Effector CD8-positive, alpha-beta T cell (primary cell): ENCODE measurements around the gene PSMB10.

Experiments
- DNase-seq: peaks from one replicate; lab custom pipeline; 2025; lab: John Stamatoyannopoulos, UW

Gene PSMB10

DNA sequence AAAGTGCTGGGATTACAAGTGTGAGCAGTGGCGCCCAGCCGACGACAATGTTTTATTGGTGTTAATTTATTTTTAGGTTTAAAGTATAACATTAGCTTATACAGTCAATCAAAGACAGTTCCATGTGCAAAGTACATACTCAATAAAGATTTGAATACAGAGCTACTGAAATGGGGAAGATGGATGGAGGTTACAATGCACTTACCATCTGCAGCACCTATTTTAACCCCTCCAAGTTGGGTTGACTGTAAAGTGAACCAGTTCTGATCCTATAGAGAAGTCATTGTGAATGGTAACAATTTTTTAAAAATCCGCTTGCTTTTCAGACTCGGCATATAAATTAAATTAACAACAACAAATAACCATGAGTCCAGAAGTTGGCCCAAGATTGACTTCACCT, 44.3 kb downstream of the PSMB10 start:
- DNase-seq, result no peak

DNA sequence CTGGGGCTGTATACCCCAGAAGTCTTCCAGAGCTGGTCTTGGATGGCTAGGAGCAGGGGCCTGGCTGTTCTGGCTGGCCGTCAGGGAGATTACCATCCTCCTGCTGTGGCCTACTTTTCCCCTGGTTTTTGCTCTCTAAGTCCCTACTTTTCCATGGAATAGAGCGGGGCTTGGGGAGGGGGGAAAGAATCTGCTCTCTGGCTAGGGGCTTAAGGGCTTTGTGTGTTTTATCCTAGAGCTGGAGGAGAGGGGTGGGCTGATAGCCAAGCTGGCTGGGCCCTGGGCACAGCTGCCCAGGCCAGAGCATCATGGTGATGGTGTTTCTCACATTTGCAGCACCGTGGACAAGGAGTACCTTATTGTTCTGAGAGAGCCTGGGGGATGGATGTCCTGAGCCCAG, 48.3 kb downstream of the PSMB10 start:
- DNase-seq, result no peak

DNA sequence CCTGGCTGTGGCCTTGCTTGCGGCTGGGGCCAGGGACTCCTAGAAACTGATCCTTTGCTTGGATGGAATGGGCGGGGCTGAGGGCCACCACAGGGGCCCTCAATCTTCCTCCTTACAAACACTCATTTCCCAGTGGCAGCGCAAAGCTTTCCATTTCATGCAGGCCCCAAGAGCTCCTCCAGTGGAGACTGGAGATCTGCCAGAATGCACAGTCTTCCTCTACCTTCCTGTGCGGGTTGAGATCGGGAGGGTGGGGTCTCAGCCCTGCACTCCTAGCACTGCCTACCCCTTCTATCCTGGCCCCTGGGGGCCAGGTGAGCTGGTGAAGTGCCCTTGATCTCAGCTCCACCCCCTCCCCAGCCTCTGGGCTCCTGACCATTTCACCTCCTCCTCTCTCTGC, 50.3 kb downstream of the PSMB10 start:
- no peak for DNase-seq

DNA sequence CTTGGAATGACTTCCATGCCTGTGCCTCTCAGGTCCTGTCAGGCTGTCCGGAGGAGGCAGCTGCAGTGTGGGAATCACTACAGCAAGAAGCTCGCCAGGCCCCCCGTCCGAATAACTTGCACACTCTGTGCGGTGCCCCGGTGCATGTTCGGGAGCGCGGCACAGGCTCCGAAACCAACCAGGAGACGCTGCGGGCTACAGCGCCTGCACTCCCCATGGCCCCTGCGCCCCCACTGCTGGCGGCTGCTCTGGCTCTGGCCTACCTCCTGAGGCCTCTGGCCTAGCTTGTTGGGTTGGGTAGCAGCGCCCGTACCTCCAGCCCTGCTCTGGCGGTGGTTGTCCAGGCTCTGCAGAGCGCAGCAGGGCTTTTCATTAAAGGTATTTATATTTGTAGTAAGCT, 50.7 kb downstream of the PSMB10 start:
- no peak for DNase-seq

DNA sequence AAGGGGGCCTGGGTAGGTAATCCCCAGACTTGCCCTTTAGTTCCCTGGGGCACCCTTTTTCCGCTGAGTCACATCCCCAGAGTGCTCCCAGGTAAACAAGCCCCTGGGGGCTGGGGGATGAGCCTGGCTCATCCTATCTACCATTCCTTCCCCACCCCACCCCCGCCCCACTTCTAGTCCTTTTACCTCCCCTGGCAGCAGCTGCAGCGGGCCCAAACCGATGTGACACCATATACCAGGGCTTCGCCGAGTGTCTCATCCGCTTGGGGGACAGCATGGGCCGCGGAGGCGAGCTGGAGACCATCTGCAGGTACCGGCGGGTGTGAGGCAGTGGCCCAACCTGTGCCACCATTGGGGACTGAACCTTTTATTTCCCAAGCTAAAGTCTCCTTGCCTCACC, 51.1 kb downstream of the PSMB10 start:
- no peak for DNase-seq

DNA sequence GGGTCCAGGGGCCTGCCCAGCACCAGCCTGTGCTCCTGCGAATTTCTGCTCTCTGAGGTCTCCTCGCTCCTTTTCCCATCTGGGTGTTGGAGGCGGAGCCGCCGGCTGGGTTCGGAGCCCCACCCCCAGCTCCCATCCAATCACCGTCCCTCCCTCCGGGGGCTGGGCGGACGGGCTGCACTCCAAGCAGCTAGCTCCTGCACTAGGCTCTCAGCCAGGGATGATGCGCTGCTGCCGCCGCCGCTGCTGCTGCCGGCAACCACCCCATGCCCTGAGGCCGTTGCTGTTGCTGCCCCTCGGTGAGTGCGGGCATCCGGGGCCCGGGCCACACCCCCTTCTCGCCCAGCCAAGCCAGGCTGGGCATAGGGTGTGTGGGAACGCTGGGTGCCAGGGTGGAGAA, 52.0 kb downstream of the PSMB10 start, which contains the start of gene NRN1L:
NRN1L (plus strand) TSS at position 202 of the 400 bp plus-strand sequence; CDS start at position 221, 19 bp downstream.
- DNase-seq, result no peak
